GM04503 (cell line): ENCODE measurements around the gene DPM3.

Source experiments
- DNase-seq: peaks from one replicate; pipeline ENCODE4 v3.0.0-alpha.2; 2012; ENCODE audit warnings: low read depth

DPM3 gene

GRCh38 chr1:155093911-155094621, 46.3 kb downstream of the DPM3 start:
- DNase-seq, result no peak

GRCh38 chr1:155092641-155093040, 47.7 kb downstream of the DPM3 start:
- no peak for DNase-seq

DNA sequence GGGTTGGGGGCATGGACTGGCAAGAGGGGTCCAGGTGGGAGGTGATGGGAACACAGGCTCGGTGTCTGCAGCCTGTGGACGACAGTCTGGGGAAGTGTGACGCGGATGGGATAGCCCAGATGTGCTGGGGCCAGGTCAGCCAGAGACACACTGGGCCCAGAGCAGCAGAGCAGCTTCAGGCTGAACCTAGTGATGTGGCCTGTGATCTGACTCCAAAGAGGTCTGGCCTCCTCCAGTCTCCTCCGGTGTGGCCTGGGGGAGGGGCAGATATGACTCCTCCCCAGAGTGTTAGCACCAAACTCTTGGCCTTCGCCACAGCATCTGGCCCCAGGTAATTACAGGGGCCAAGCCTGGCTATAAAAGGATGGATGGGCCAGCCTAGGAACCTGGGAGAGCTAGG, 48.2 kb downstream of the DPM3 start:
- no peak for DNase-seq

- DNase-seq, result no peak
Measured at GRCh38 chr1:155091071-155092051, 49.0 kb downstream of the DPM3 start.
